Uterus (tissue), 4 donors: ENCODE measurements around the gene ARFRP1. TPM values are rescaled to one million over a fixed set of nuclear protein-coding genes. Genes with fewer than 3 reads are reported as not detected.

ENCODE experiments used
- DNase-seq, 2 donors: peaks; one replicate each; pipeline ENCODE4 v3.0.0-alpha.2; 2019 to 2020
- H3K27ac ChIP-seq, 2 donors: fragments of 200-600 bp; sonication (generic); 1 replicate in 1 of 2; 2 replicates in 1 of 2; pipeline ENCODE4 v1.5.1; 2016 to 2018
- H3K27me3 ChIP-seq, 2 donors: fragments of 200-600 bp; sonication (generic); one replicate each; pipeline ENCODE4 v1.5.1; 2018 to 2019; ENCODE audit warnings: control low read depth in 1 of 2
- H3K36me3 ChIP-seq, 2 donors: fragments of 200-600 bp; sonication (generic); one replicate each; pipeline ENCODE4 v1.5.1; 2019; ENCODE audit warnings: control low read depth in 1 of 2
- H3K4me1 ChIP-seq, 2 donors: fragments of 200-600 bp; sonication (generic); one replicate each; pipeline ENCODE4 v1.5.1; 2018 to 2019; ENCODE audit warnings: control low read depth in 1 of 2
- H3K4me3 ChIP-seq, 2 donors: fragments of 200-600 bp; sonication (generic); 1 replicate in 1 of 2; 2 replicates in 1 of 2; pipeline ENCODE4 v1.5.1; 2018 to 2019; ENCODE audit warnings: mild to moderate bottlenecking in 1 of 2
- H3K9me3 ChIP-seq, 2 donors: fragments of 200-600 bp; sonication (generic); one replicate each; pipeline ENCODE4 v1.5.1; 2019; ENCODE audit warnings: control low read depth in 1 of 2
- CTCF ChIP-seq, 4 experiments: fragments of 200-600 bp in 2 of 4; fragments of 450-650 bp in 2 of 4; sonication (generic) in 2 of 4; IDR thresholded peaks; one replicate each; pipeline ENCODE4 v1.5.1; 2016 to 2019; ENCODE audit warnings: antibody characterized with exemption in 4 of 4, mild to moderate bottlenecking in 2 of 4, moderate library complexity in 1 of 4
- POLR2A ChIP-seq, 2 donors: fragments of 450-650 bp; IDR thresholded peaks; one replicate each; pipeline ENCODE4 v1.6.1; 2016; ENCODE audit warnings: antibody characterized with exemption in 2 of 2, mild to moderate bottlenecking in 1 of 2, moderate library complexity in 1 of 2
- intact Hi-C: fragments of 100-400 bp; cut with DNase I; formaldehyde crosslinking; loops from one replicate; pipeline ENCODE4 v1.15.1; 2023; ENCODE audit warnings: low total_unique reads
- total RNA-seq, 4 donors: library from RNA; depleted of rRNA in 3 of 4; stranded (reverse); fragments of >200 nt in 3 of 4; gene quantifications; one replicate each; pipeline versions ENCODE4 v1.1.0 to v1.2.4, GENCODE V29; 2014 to 2023
- donor health status: DM: yes; HTN: yes; CAD: no.

ARFRP1 gene
- total RNA-seq, 4 donors from 2014 or later, result 26.1 to 59.8 (median 33.5) TPM

GRCh38 chr20:63701329-63702035 lies 6.3 kb downstream of the ARFRP1 start:
- intact Hi-C loops, result no loop called here

GRCh38 chr20:63701051-63701328 lies 6.8 kb downstream of the ARFRP1 start:
- H3K27me3 ChIP-seq, result no peaks in the 10 kb centered on the region
- intact Hi-C loops, result no loop called here

More at GRCh38 chr20:63701329-63702035, 6.3 kb downstream of the ARFRP1 start:
- Histone ChIP-seq H3K27me3 (no peaks in the 10 kb centered on the region), H3K9me3 (no peaks in the 10 kb centered on the region), H3K36me3 (no peaks in the 10 kb centered on the region), H3K27ac (no peak overlapping the region), H3K4me1 (peaks cover 0 to 7% of the 10 kb centered on the region in 2 donors), H3K4me3 (no peak overlapping the region)
- DNase-seq, result peak in 1 of 2 donors; percentile 16
- TF ChIP-seq POLR2A (IDR thresholded peaks at IDR 0.05), result no peak
- no peak for TF ChIP-seq CTCF (IDR thresholded peaks at IDR 0.05)

DNA sequence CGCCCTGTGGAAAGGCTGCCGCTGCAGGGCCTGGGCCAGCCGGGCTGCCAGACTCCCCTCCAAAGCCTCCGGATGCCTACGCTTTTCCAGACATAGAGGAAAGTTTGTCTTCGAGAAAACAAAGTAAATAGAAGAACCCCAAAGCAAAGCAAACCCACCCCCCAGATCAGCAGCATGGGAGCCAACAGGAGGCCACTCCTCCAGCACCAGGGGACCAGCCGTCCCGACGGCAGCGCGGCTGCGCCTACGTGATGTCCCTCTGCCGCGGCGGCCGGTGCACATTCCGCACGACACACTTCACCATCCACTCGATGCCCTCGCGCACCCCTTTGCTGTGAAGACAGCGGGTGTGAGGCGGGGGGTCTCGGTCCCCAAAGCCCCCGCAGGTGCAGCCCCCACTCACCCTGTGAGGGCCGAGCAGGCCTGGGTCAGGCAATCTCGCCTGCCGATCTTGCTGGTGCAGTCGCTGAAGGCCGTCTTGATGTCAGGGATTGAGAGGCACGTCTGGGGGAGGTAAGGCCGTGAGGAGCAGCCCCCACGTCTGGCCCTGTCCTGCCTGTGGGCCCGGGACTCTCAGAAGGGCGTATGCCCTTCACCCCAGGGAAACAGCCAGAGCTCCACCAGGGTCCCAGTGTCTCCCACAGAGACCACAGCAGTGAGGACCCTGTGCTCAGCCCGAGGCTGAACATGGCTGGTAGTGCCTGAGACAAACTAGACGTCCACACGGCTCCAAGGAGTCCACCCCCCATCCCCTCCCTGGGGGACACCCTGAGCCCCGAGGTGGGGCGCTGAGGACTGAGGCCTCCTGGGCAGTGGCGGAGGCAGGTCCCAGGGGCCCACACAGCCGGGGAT lies 7.4 kb downstream of the ARFRP1 start:
- H3K4me3 ChIP-seq, result no peak overlapping the region
- H3K27ac ChIP-seq, result peak overlapping the region in 1 of 2 donors; percentile 49
- DNase-seq, result peak in 1 of 2 donors; percentile 21
- H3K4me1 ChIP-seq, result peaks cover 0 to 8% of the 10 kb centered on the region in 2 donors
- no peaks in the 10 kb centered on the region for H3K9me3 ChIP-seq
- H3K36me3 ChIP-seq, result no peaks in the 10 kb centered on the region
- intact Hi-C loops, result no loop called here
- H3K27me3 ChIP-seq, result no peaks in the 10 kb centered on the region
- TF ChIP-seq CTCF (IDR thresholded peaks at IDR 0.05), result no peak
- no peak for TF ChIP-seq POLR2A (IDR thresholded peaks at IDR 0.05)

More at GRCh38 chr20:63701051-63701328, 6.8 kb downstream of the ARFRP1 start:
- TF ChIP-seq POLR2A (IDR thresholded peaks at IDR 0.05), result no peak
- no peak for TF ChIP-seq CTCF (IDR thresholded peaks at IDR 0.05)
- H3K9me3 ChIP-seq, result no peaks in the 10 kb centered on the region
- no peak overlapping the region for H3K27ac ChIP-seq
- no peaks in the 10 kb centered on the region for H3K36me3 ChIP-seq
- H3K4me3 ChIP-seq, result no peak overlapping the region
- H3K4me1 ChIP-seq, result peaks cover 0 to 8% of the 10 kb centered on the region in 2 donors
- DNase-seq, result no peak

DNA sequence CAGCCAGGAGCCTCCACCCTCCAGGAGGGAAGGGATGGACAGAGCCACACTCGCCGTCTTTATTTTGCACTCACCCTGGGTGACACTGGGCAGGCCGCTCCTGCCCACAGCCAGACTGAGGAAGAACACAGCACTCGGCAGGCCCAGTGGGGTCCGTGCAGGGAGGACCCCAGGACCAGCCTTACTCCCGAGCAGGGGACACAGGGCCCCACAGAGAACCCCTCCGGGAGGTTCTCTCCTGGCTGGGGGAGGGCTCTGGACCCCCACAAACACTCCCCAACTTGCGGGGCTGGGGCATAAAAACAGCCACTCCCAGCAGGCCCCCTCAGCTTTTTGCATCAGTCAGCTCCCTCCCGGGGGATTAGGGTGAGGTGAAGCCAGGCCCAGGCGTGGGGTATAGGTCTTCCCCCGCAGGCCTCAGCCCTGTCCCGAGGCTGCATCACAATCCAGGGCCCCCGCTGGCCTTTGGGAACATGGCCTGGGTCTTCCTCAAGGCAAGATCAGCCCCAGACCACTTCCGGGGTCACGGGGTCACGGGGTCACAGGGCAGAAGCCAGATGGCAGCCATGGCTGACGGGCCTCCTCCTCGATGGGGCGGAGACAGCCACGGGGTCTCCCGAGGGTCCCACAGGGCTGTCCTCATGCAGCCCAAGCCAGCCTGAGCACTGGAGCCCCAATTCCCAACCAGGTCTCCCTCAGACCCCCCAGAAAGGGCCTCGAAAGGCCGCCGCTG lies 8.1 kb downstream of the ARFRP1 start:
- H3K9me3 ChIP-seq, result no peaks in the 10 kb centered on the region
- H3K4me3 ChIP-seq, result no peak overlapping the region
- H3K27ac ChIP-seq, result peak overlapping the region in 1 of 2 donors; percentile 49
- peaks cover 0 to 8% of the 10 kb centered on the region in 2 donors for H3K4me1 ChIP-seq
- DNase-seq, result peak; percentile 25 to 32
- H3K27me3 ChIP-seq, result no peaks in the 10 kb centered on the region
- H3K36me3 ChIP-seq, result no peaks in the 10 kb centered on the region
- intact Hi-C loops, result no loop called here
- no peak for TF ChIP-seq POLR2A (IDR thresholded peaks at IDR 0.05)
- no peak for TF ChIP-seq CTCF (IDR thresholded peaks at IDR 0.05)
